Stimulated activated CD8-positive, alpha-beta memory T cell treated with anti-CD3 and anti-CD28 coated beads, Interleukin-4, amount 100 ng/mL, for 24 hours (primary cell): ENCODE results near the gene DMD.
"Not testable (repeated sequence)": the region's sequence is repeated elsewhere in the genome, so short reads cannot be mapped to it uniquely, and the experiment has no call there.

Source experiments
- DNase-seq: peaks from one replicate; pipeline ENCODE4 v3.0.0-alpha.2; 2020; ENCODE audit warnings: low read depth

The DMD gene

DNA sequence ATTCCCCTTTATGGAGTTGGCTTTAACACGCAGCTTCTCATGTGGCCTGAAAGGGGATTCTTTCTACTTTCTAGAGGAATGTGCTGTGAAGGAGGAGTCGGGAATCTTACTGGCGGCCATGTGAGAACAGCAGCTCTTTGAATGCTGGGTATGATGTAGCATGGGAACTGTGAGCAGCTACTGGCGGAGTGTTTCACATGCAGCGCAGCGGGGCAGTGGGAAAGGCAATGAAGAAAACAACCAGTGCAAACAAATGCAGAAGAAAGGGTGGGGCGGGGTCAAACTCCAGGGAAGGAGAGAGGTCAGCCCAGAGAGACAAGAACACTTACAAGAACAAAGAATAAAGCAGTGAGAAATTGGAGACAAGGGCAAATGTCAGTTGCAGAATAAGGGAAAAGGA lies 1775.8 kb downstream of the DMD start:
- no peak for DNase-seq

DNA sequence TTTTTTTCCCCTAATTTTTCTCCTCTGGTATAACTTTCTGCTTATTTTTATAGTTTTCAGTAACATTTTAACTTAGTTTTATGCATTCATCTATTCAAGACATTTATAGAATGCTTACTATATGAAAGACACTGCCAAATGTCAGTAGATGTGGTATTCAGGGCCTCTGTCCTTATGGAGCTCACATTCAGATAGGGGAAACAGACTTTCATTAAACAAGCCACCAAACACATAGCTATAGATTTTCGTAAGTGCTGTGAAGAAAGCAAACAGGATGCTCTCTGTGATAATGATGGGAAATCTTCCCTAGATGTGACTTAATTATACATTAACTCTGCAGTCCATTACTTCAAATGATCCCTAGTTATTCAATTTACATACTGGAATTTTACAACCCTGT lies 1777.5 kb downstream of the DMD start:
- no peak for DNase-seq

DNA sequence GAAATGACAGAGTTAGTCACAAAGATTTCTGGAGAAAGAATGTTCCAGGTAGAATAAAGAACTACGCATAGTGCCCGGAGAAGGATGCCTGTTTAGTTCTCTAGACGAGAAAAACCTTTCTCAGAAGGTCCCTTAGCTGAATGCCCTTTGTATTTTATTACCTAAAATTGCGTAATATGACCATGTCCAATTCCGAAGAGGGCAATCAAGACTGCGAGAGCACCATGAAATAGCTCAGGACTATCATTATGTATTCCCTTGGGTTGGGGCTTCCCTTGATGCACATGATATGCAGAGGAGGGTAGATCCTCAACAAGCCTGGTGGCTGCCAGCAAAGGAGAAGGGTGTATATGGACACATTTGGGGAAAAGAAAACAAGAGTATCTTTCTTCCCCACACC lies 1781.4 kb downstream of the DMD start:
- DNase-seq = no peak

DNA sequence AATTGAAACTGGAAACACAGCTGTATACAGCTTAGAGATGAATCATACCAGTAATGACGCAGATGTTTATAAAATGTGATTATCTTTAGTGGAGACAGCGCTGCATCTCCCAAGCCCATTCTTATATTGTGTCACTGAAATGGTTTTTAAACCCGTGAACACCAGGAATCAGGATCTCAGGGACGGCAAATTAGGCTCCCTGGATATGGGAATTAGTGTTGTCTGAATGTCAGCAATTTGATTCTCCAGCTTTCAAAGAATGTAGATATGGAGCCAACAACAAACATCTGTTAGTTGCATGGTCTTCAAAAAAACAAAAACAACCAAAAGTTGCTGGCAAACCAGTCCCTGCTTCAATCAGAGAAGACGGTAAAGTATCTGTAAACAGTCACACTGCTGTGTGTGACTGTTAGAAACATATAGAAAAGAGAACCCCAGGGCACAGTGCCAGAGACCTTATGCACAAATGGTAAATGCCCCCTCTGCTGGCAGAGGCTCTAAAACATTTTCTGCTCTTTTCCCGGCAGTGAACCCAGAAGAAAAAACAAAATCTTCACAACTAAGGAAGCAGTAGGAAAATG lies 1787.7 kb downstream of the DMD start:
- no peak for DNase-seq

DNA sequence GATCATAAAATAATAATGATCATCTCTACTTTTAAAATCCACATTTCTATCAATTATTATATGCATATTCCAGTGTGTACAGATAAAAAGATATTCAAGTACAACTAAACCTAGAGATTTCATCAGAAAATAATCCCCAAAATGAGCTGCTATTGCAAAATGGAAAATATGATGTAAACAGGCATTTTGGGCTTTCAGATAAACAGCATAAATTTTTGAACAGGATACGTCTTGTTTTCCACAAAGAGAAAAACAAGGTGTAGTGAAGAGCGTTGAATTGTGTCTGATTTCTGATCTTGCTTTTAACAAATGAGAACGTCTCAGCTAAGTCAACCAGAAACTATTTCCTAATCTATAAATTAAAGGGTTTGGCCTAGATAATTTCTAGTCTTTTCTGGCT lies 1789.9 kb downstream of the DMD start:
- DNase-seq = no peak

DNA sequence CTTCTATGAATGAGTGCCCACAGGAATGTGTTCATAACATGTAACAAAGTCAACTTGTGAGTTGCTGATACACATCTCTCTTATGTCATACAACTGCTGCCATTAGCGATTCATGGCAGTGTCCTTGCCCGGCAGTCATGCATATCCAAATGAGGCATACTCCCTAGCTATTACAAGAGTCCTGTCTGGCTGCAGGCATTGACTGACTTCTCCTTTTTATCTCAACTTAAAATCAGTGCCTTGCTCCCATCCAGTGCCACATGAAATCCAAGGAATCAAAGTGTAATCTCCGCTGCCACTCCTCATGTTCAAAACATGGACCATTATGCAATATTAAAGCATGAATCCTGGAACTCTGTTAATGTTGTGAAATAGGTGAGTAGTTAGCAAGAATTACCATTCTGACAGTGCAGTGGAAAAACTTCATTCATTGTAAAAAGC lies 1790.6 kb downstream of the DMD start:
- DNase-seq = no peak

DNA sequence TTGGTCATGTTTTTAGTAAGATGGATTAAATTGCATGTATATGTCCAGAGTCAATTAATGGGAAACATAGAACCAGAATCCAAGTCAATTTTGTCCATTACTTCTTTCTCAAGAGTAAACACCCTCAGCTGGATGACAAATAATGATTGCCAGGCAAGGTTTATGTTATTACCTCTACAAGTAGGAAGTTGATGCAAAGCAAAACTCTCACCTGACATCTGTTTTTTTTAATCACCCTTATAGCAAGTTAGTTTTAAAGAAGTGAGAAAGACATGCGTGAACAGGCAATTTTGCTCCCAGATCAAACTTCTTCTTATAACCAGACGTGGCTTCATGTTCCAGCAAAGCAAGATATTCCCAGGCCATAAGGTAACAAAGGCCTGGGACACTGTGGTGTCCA lies 1791.0 kb downstream of the DMD start:
- DNase-seq = no peak

DNA sequence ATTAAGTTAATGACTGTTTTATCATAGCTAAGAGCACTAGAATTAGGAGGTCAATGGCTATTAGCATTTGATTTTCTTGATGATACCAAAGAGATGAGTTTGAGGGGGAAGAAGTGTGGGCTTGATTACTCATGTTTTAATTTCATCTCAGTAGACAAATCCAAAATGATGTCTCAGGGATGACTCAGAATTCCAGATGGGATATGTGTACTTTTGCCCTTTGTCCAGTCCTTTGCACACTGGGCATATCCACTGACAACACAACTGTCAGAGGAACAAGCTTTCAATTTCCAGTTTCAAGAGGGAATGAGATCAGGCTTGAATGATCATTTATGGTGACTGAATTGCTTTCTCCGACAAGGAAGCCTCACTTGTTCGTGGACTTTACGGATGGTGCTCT lies 1814.2 kb downstream of the DMD start:
- DNase-seq = no peak

DNA sequence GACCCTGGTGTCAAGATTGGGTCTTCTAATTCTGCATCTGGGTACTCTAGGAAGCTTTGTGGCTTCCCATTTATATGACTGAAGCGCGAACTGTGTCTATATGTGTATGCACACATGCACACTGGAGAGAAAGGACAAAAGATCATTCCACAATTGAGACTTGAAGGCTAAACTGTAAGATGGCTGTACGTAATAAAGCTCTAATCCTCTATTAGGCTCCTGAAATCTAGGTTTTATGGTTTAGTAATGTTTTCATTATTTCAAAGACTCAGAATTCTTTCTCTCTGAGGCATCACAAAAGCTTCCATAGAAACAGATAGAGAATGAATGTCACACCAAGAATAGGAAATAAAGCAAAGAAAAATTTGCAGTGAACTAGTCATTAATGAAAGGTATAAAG lies 1818.8 kb downstream of the DMD start:
- DNase-seq = no peak

DNA sequence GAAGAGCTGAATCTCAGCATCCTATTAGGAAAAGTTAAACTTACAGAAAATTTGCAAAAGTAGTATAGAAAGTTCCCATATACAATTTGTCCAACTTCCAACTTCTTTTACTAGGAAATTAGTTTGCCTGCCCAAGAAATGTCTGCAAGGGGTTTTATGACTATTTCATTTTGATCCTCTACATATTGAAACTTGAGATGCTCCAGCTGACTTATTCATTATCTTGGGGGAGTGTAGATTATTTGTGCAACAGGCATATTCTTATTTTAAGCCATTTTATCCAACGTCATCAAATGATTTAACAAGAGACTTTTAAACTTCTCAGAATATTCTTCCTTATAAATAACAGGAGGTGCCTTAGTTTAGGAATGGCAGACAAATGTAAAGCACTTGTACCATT lies 1822.4 kb downstream of the DMD start:
- DNase-seq = no peak

DNA sequence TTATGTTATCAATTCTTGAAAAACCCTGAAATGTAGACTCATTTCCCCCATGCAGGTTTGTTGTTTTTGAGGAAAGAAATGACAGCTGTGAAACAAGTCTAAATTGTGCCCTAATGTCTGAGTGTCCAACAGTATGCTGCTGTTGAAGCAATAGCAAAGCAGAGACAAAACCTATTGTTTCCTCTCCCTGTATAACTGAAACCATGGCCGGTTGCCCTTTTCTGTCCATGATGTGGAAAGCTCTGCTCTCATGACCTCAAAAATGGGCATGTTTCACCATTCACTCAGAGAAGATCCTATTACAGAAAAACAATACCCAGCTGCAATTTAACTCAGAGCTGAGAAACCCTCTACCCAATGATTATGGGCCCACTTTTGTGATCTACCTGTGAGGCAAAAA lies 1826.9 kb downstream of the DMD start:
- DNase-seq = no peak

DNA sequence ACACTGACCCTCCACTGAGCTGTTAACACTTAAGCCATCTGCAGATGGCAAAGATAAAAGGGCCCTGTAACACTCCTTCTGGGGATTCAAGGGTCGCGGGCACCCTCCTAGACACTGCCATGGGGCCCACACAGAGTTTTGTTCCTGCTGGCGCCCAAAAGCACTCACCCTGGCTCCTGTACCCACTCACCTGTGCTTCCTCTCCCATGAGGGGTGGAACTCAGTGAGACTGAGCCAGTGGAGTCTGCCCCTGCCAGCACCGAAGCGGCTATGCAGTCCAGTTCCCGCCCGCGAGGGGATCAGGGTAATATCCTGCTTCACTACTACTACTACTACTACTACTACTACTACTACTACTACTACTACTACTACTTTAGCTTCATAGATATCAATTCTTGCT lies 1827.4 kb downstream of the DMD start:
- no peak for DNase-seq

DNA sequence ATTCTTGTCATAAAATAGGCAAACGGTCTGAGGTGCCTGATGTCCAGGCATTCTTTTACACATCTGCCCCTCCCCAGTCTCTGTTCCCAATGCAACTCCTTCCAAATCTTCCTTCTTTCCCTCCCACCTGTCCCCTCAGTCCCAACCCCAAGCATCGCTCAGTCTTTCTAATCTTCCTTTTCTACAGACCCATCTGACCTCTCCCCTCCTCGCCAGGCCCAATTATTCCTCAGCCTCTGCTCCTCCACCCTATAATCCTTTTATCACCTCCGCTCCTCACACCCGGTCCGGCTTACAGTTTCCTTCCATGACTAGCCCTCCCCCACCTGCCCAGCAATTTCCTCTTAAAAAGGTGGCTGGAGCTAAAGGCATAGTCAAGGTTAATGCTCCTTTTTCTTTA lies 1832.4 kb downstream of the DMD start:
- not testable (repeated sequence) for DNase-seq

DNA sequence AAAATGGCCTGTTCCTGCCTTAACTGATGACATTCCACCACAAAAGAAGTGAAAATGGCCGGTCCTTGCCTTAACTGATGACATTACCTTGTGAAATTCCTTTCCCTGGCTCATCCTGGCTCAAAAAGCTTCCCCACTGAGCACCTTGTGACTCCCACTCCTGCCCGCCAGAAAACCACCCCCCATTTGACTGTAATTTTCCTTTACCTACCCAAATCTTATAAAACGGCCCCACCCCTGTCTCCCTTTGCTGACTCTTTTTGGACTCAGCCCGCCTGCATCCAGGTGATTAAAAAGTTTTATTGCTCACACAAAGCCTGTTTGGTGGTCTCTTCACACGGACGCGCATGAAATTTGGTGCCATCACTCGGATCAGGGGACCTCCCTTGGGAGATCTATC lies 1833.5 kb downstream of the DMD start:
- DNase-seq = not testable (repeated sequence)

DNA sequence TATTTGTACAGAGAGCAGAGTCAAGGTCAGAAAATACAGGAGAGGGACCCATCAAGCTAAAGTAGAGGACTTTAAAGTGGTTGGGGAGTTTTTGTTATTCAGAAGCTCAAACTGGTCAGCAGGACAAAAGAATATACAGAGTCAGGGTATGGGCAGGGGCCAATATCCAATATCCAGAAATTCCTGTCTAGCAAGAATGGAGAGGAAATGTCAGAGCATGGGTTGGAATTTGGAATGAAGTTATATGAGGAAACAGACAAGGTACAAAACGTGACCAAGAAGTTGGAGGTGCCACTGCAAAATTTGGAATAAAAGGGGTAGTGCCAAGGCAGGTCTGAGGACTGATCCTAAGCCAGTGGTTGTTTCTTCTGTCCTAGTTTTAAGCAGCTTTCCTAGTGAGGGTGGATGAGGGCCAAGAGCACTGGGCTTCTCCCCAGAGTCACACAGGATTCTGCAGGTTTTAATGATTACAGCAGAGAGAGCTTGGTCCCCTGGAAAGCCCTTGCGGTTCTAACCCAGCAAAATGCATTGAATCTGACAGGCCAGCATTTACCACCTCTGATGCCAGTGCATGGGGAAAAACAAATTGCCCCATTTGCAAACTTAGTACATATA lies 1834.8 kb downstream of the DMD start:
- DNase-seq = no peak

DNA sequence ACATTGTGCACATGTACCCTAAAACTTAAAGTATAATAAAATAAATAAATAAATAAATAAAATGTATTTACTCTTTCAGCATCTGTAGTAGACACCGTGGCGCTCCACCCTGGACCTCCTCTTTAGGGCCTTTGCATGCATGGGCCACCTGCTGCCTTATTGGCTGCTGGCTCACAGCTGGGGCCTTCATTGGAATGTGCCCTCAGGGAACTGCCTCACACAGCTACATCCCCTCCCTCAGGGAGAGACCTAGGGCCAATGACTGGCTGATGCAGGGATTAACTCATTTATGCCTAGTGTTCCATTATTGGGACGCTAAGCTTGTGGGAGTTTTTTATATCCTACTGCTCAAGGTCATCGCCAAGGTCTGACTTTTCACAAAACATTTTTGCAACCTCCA lies 1836.6 kb downstream of the DMD start:
- DNase-seq = no peak

DNA sequence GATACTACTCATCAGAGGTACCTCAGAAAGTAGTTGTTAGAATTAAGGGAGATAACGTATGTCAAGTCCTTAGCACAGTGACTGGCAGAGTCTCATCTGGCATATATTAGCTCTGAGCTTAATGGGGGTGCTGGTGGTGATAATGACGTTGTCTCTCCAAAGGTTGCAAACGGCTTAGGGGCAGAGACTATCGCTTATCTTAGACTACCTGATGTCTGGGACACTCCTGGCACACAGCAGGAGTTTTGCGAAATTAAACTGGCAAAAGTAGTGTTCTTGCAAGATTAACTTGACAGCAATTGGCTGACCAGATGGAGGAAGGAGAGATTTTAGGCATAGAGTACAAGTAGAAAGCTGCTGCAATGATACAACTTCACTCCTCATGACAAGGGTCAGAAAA lies 1839.4 kb downstream of the DMD start:
- DNase-seq = no peak

DNA sequence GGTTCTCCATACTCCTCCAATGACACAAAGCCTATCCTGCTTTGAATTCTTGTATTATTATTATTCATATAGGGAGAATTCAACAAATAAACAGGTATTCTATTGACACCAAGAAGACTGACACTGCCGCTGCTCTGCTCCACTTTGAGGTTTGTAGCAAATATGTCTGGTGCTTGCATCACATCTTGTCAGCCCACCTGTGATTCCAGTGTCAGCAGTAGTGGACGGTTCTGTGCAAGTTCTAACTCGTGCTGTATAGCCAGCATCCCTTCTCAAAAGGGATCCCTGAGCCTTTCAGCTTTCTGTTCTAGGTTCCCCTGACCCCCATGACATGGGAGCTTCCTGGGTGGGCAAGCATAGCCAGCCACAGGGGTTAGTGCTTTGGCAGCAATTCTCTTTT lies 1843.5 kb downstream of the DMD start:
- no peak for DNase-seq

DNA sequence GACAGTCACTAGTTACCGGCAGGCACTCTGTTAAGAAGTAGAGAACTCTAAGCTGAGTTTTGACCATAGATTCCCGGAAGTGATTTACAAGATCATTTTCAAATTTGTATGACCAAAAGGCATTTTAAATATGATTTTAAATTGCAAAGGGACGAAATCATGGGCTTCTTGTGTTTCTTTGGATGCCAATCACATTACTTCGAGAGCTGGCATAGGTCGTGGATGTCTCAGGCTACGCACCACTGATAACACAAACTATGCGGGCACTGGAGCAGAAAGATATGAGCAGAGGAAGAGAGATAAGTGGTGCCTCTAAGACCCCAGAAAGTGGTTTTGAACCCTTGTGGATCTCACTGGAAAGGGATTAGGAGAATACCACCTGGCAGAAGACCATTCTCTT lies 1845.3 kb downstream of the DMD start:
- DNase-seq = no peak

DNA sequence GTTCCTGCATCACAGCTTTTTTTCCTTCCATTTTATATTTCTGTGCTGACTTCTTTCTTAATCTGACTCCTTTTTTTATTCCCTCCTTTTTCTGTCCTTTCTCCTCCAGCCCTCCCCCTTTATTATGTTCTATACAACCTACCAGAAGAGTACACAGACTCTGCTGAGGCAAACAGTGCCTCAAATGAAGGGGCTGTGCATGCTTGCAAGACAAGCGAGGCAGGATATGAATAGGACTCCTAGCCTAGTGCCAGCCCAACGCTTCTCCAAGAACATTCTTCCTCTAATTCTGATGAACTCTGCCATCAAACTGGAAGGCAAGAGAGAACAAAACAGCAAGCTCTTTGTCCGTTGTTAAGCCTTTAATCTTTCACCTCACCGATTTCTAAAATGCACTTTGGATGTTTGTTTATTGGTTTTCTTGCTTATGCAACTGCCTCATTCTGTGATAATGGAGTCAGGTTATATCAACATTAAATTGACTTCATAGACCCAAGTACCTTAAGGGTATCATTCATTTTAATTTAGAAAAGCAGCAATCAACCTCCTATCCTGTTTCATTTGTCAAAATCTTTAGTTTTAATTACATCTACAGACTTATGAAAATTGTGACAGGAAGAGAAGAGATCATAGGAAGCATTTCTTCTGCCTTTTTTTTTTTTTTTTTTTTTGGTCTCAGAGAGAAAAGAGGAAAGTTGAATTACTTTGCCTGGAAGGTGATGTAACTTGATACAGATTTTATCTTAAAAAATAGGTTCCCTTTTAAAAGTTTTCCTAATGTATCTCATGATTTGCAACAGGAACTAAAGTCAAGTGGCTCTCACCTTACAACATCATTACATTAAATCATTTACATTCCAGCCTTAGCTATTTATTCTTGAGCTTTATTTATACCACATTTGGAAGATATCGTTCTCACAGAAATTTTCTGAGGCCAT lies 1854.8 kb downstream of the DMD start:
- no peak for DNase-seq

DNA sequence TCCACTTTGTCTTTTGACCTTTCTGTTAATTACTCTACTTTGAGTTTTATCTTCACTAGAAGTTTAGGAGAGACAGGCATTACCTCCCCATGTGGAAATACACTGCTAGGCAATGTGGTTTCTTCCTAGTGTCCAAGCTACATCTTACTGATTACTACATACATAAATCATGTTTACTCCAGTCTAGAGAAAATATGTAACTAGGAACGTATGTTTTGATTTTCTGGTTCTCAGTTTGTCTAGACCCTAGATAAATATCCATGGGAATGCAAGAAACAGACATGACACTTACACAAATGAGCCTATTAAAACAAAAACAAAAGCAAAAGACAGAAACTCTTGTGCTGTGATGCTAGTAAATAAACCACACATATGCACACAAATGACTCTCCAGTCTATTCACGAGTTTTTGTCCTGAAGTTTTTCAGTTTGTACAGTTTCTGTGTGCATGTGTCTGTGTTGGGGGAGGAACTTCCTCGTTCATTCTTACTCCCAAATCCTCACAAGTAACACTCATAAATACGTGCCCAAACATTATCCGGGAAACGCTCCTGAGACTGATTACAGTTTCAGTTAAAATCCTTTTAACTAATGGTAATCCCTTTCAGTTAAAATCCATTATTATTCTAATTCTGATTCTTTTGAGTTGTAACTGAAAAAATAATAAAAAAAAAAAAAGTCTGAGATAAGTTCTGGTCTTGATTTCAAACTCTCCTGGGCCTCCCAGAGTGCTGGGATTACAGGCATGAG lies 1856.0 kb downstream of the DMD start:
- DNase-seq = no peak

DNA sequence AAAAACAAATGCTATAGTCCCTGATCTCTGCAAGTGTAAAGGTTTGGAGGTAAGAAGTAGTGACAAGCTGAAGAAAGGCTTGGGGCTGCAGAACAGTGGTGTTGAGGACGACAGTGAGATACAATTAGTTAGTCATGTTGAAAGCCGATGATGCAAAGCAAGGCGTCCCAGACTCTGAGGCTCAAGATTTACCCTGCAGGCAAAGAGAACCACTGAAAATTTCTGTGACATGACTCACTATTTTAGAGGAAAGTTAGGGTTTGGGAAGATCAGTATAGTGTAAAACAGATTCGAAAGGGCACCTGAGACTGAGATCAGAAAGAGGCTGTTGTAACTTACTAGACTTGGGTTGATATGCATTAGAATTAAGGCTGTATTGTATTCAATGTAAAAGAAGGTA lies 1858.3 kb downstream of the DMD start:
- DNase-seq = no peak

DNA sequence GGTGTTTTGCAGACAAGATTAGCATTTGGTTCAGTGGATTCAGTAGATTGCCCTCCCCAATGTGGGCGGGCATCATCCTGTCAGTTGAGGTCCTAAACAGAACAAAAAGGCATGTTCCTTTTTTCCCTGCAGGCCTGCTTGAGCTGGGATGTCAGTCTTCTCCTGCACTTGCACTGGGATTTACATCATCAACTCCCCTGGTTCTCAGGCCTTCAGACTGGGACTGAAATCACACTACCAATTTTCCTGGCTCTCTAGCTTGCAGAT lies 1860.6 kb downstream of the DMD start:
- no peak for DNase-seq
